Endothelial cell of umbilical vein (primary cell): ENCODE data around the gene C8G. TPM values are rescaled to one million over a fixed set of nuclear protein-coding genes. Genes with fewer than 3 reads are reported as not detected.

Source experiments
- BruUV-seq: library from RNA; stranded (reverse); fragments of 400-500 nt; replicated peaks from 2 replicates; lab custom pipeline; 2021; lab: Mats Ljungman, UMichigan
- CTCF ChIA-PET: fragments of 300-600, 350-600 bp; sonication (Branson Sonifier 250); formaldehyde crosslinking; loops from one replicate; lab custom pipeline; 2021; ENCODE audit warnings: antibody characterized with exemption, inconsistent platforms; lab: Charles Lee
- POLR2A ChIA-PET: fragments of 300-600, 350-600 bp; sonication (Branson Sonifier 250); formaldehyde crosslinking; loops from one replicate; lab custom pipeline; 2021; ENCODE audit warnings: antibody characterized with exemption, inconsistent platforms; lab: Charles Lee
- DNase-seq: peaks from one replicate; pipeline ENCODE4 v3.0.0-alpha.2; 2011; ENCODE audit warnings: low read depth, low spot score
- FAIRE-seq: peaks from 2 replicates; lab custom pipeline; 2011; peaks lifted over from hg19 to GRCh38; lab: Jason Lieb, UNC
- H2AFZ ChIP-seq: 2 replicates; pipeline ENCODE4 v1.6.0; 2012; ENCODE audit warnings: low read depth, low read length, control low read depth, inconsistent platforms
- H3K27ac ChIP-seq: 2 replicates; pipeline ENCODE4 v1.5.1; 2011; ENCODE audit warnings: low read depth, mild to moderate bottlenecking, control low read depth, low read length, moderate library complexity; ENCODE audit not compliant: insufficient read depth
- H3K27me3 ChIP-seq, 2 experiments: 2 replicates each; pipeline versions ENCODE4 v1.6.0 to v1.6.1; 2011; ENCODE audit warnings: low read length in 2 of 2, mixed read lengths in 1 of 2; ENCODE audit not compliant: control insufficient read depth in 2 of 2, insufficient read depth in 2 of 2
- H3K36me3 ChIP-seq, 2 experiments: 2 replicates in 1 of 2; 3 replicates in 1 of 2; pipeline ENCODE4 v1.5.1; 2011; ENCODE audit warnings: low read length in 2 of 2, mild to moderate bottlenecking in 1 of 2, moderate library complexity in 1 of 2; ENCODE audit not compliant: control insufficient read depth in 2 of 2, insufficient read depth in 2 of 2; ENCODE audit errors: extremely low read depth in 1 of 2
- H3K4me1 ChIP-seq: 3 replicates; pipeline ENCODE4 v1.5.1; 2011; ENCODE audit warnings: mild to moderate bottlenecking, low read length; ENCODE audit not compliant: control insufficient read depth, insufficient read depth; ENCODE audit errors: extremely low read depth
- H3K4me2 ChIP-seq: 2 replicates; pipeline ENCODE4 v1.6.1; 2011; ENCODE audit warnings: low read length, control low read depth, mixed read lengths; ENCODE audit not compliant: insufficient read depth
- H3K4me3 ChIP-seq, 3 experiments: fragments of 200-600 bp in 1 of 3; sonication (generic), shearing (Covaris generic) in 1 of 3; replicated peaks in 1 of 3; 2 replicates each; pipeline ENCODE4 v1.5.1; 2011 to 2016; ENCODE audit warnings: control low read depth in 3 of 3, low read length in 3 of 3, mild to moderate bottlenecking in 2 of 3, inconsistent platforms in 1 of 3, low read depth in 1 of 3, moderate library complexity in 1 of 3; ENCODE audit not compliant: insufficient read depth in 1 of 3
- H3K79me2 ChIP-seq: 2 replicates; pipeline ENCODE4 v1.6.0; 2012; ENCODE audit warnings: low read length, inconsistent platforms; ENCODE audit not compliant: control insufficient read depth, insufficient read depth
- H3K9ac ChIP-seq: replicated peaks from 2 replicates; pipeline ENCODE3; 2011; ENCODE audit warnings: low read length, control low read depth; ENCODE audit not compliant: insufficient read depth; ENCODE audit errors: extremely low read depth
- H3K9me1 ChIP-seq: replicated peaks from 3 replicates; pipeline ENCODE4 v1.6.0; 2011; ENCODE audit warnings: mild to moderate bottlenecking, low read length; ENCODE audit not compliant: control insufficient read depth, insufficient read depth; ENCODE audit errors: extremely low read depth
- H3K9me3 ChIP-seq: replicated peaks from 2 replicates; pipeline ENCODE4 v1.5.1; 2012; ENCODE audit warnings: low read length, inconsistent platforms; ENCODE audit not compliant: control insufficient read depth, insufficient read depth
- H4K20me1 ChIP-seq: replicated peaks from 2 replicates; pipeline ENCODE3; 2011; ENCODE audit warnings: mild to moderate bottlenecking, low read length; ENCODE audit not compliant: control insufficient read depth, insufficient read depth; ENCODE audit errors: extremely low read depth
- CTCF ChIP-seq, 2 donors: IDR thresholded peaks; 1 replicate in 1 of 2; 2 replicates in 1 of 2; pipeline ENCODE4 v1.5.1; 2011; ENCODE audit warnings: low read length in 2 of 2, mild to moderate bottlenecking in 2 of 2, moderate library complexity in 2 of 2, control low read depth in 1 of 2, inconsistent platforms in 1 of 2, low read depth in 1 of 2; ENCODE audit not compliant: insufficient read depth in 1 of 2; ENCODE audit errors: extremely low read depth in 1 of 2
- EZH2 ChIP-seq: IDR thresholded peaks from 2 replicates; pipeline ENCODE4 v1.6.1; 2012; ENCODE audit warnings: borderline replicate concordance, low read depth, mild to moderate bottlenecking, moderate library complexity, low read length, inconsistent platforms; ENCODE audit not compliant: severe bottlenecking
- FOS ChIP-seq: IDR thresholded peaks from 2 replicates; pipeline ENCODE4 v1.6.1; 2011; ENCODE audit warnings: mild to moderate bottlenecking, low read length, moderate library complexity, borderline replicate concordance; ENCODE audit not compliant: insufficient read depth
- GATA2 ChIP-seq: IDR thresholded peaks from 2 replicates; pipeline ENCODE4 v1.7.0; 2011; ENCODE audit warnings: low read depth, mild to moderate bottlenecking, moderate library complexity, mixed read lengths, low read length; ENCODE audit not compliant: insufficient read length, insufficient read depth
- JUN ChIP-seq: IDR thresholded peaks from 2 replicates; pipeline ENCODE4 v1.6.1; 2011; ENCODE audit warnings: borderline replicate concordance, low read depth; ENCODE audit not compliant: insufficient read length, insufficient read depth
- MAX ChIP-seq: IDR thresholded peaks from 2 replicates; pipeline ENCODE4 v1.6.1; 2011; ENCODE audit not compliant: insufficient read depth, insufficient read length
- MYC ChIP-seq: IDR thresholded peaks from one replicate; pipeline ENCODE4 v1.6.1; 2011; ENCODE audit warnings: mild to moderate bottlenecking, low read depth, low read length
- POLR2A ChIP-seq: IDR thresholded peaks from 2 replicates; pipeline ENCODE4 v1.6.1; 2012; ENCODE audit warnings: low read depth, mild to moderate bottlenecking, control low read depth, low read length
- POLR2AphosphoS5 ChIP-seq: IDR thresholded peaks from 2 replicates; pipeline ENCODE4 v1.6.1; 2012; ENCODE audit warnings: low read depth, mild to moderate bottlenecking, control low read depth, low read length, moderate library complexity; ENCODE audit not compliant: insufficient read depth
- dilution Hi-C: fragments of 300-500 bp; cut with MboI; formaldehyde crosslinking; loops from one replicate; pipeline ENCODE4 v1.15.0; 2019; ENCODE audit warnings: low sequenced_read_pairs; ENCODE audit not compliant: extremely low pct_ligation_motif_present
- intact Hi-C: fragments of 100-400 bp; cut with micrococcal nuclease; formaldehyde crosslinking; loops from one replicate; pipeline ENCODE4 v1.10.0; 2022
- polyA plus RNA-seq, 4 experiments: library from polyadenylated mRNA; depleted of rRNA in 3 of 4; stranded (reverse) in 3 of 4; unstranded in 1 of 4; fragments of >200 nt; gene quantifications; 2 replicates each; pipeline versions ENCODE4 v1.2.1 to v1.2.3, GENCODE V29; 2011 to 2012; ENCODE audit warnings: missing spikeins in 1 of 4
- total RNA-seq: library from RNA; stranded (reverse); gene quantifications from 2 replicates; pipeline ENCODE4 v1.2.3, GENCODE V29; 2021

Gene C8G
- total and polyA plus RNA-seq, 2 donors (not counting 3 experiments of a cell fraction or from before 2014, with no cell fraction given), result 0.47 to 1.9 TPM

GRCh38 chr9:136953771-136954269, 8.8 kb downstream of the C8G start:
- H3K36me3 ChIP-seq, result no peaks in the 10 kb centered on the region
- CTCF ChIA-PET, result interaction anchor here (1.0 to 1.1 kb wide), 3 partner anchors 42 to 75 kb away, joined by 3 to 5 read pairs (median 4); partner anchors contain the start of gene CLIC3
- H3K9me3 ChIP-seq, result no peaks in the 10 kb centered on the region
- BruUV-seq, result no TSS peak
- no peak overlapping the region for H3K4me2 ChIP-seq
- POLR2A ChIA-PET, result no interaction called here
- H3K27ac ChIP-seq, result no peak overlapping the region
- intact Hi-C loops (no loop called here), dilution Hi-C loops (no loop called here)
- H3K9ac ChIP-seq, result no peak overlapping the region
- H2AFZ ChIP-seq, result no peak overlapping the region
- no peak for DNase-seq
- TF ChIP-seq POLR2A, result no peak
- TF ChIP-seq MAX, result no peak
- no peak for TF ChIP-seq MYC
- no peak for TF ChIP-seq GATA2
- TF ChIP-seq EZH2, result no peak
- no peak for TF ChIP-seq POLR2AphosphoS5
- no peak for TF ChIP-seq FOS
- no peak for TF ChIP-seq JUN
- TF ChIP-seq CTCF (IDR thresholded peaks at IDR 0.05; ENCODE audit: extremely low read depth in 1 of 2, insufficient read depth in 1 of 2, low read depth in 1 of 2, low read length in 2 of 2), result no peak
- no peaks in the 10 kb centered on the region for H3K9me1 ChIP-seq
- no peak for FAIRE-seq
- H3K79me2 ChIP-seq, result no peaks in the 10 kb centered on the region
- H4K20me1 ChIP-seq, result no peaks in the 10 kb centered on the region
- H3K27me3 ChIP-seq, result no peaks in the 10 kb centered on the region
- peaks cover 5% of the 10 kb centered on the region for H3K4me1 ChIP-seq
- no peak overlapping the region for H3K4me3 ChIP-seq
